Measurements from ENCODE around the gene NEDD4L.

NEDD4L gene

DNA sequence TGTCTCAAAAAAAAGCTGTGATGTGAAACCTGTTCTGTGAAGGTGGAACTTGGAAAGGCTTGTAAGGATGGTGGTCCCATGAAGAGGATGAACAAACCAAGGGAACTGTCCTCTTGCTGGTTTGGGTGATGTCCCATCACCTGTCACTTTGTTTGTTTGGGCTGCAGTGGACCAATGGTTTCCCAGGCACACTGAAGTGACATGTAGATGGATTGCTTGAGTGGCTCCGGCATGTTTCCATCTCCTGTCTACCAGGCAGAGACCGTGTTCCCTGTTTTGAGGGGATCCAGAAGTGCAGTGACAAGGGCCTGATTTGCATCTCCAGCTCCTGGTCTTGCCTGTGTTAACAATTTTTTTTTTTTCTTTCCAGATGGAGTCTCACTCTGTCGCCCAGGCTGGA lies 8.9 kb downstream of the NEDD4L start:
- DNase-seq (ENCODE audit: low read depth in 3 of 3) = no peak

DNA sequence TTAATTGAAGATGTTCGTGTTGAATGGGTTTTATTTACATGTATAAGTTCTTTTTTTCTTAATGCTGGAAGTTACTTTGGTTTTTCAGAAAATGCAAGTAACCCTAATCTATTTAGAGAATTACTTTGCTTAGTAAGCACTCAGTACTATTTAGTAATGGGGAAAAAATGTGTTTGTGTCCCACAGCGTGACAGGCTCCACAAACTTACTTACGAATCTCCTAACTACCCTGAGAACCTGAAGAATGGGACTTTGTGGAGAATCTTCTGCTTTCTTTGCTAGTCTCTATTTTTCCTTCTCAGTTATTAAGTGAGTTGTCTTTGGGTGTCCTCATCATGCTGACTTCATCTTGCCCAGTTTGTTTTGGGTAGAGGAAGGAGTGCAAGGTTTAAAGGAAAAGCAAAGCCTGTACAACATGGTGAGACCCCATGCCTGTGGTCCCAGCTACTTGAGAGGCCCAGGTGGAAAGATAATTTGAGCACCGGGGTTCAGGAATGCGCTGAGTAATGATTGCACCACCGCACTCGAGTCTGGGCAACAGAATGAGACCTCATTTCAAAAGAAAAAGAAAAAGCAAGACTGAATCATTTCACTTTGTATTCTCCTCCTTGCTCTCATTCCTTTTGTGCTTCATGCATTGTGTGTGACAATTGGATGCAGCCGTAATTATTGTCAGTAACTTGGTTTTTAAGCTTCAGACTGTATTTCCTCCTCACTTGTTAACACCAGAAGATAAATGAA lies 10.2 kb downstream of the NEDD4L start:
- no peak for DNase-seq (ENCODE audit: low read depth in 3 of 3)

DNA sequence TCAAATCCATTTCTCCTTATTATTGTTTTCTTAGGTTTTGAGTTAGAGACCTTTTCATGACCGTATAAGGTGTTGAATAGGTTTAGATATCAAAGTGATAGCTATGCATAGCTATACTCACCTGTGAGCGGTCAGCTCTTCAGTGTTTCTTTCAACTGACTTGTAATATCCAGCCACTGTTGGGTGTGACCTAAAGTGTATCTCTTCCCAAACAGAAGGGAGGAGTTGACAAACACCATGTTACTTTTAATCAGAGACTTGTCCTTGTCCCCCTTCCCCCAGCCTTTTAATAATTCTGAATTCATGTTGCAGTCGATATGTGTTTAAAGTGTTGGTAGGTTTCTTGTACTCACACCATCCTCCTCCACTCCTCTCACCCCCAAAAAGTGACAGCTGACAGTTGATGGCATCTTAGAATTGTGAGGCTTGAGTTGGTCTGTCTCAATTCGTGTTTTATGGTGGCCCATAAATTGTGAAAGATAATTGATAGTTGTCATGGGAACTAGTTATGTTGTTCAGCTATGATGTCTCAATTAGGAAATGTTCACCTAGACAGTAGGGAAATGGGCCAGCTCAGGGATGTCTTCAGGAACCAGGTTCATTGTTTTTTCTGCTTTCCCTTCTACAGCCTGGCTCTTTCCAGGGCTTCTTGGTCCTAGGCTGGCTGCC lies 12.0 kb downstream of the NEDD4L start:
- DNase-seq (ENCODE audit: low read depth in 3 of 3) = no peak

DNA sequence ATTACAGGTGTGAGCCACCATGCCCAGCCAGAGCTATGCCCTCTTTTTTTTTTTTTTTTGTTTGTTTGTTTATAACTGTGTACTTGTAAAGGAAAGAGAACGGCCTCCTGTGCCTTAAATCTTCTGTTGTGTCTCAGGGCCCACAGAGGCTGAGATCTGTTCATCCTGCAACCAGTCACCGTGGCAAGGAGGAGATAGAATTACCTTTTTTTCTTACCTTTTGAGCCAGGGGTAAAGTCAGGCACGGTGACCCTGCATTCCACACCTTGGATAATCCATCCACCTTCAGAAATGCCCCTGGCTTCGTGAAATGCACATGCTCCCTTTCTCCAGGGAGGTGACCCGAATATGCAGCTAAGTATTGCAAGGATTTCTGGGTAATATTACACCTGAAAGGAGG lies 12.8 kb downstream of the NEDD4L start:
- DNase-seq (ENCODE audit: low read depth in 3 of 3) = no peak

DNA sequence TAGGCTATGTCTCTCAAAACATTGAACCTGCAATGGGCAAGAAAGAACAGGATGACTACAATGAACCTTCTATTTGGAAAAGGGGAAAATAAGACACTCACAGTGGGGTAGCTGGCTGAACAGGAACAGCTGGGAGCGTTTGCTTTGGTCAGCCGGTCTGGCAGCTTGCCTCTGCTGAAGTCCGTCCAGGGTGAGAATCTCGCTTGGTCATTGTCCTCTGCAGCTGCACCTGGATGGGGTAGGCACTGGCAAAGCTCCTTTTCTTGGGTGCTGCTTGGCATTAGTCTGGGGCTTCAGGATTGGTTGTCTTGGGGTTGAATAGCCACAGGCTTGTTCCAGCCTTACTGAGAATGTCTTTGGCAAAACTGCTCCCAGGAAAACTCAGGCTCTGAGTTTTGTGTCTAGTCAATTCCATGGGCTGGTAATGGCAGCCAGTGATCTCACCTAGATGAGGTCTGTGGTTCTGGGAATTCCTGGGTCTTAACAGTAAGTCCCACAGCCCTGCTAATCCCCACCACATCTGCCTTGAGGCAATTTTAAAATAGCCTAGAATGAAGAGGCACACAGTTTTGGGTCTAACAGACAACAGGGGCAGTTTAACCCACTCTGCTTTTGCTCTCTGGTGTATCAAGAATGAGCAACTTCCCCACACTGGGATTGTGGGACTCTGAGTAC lies 13.4 kb downstream of the NEDD4L start:
- DNase-seq (ENCODE audit: low read depth in 3 of 3) = no peak

DNA sequence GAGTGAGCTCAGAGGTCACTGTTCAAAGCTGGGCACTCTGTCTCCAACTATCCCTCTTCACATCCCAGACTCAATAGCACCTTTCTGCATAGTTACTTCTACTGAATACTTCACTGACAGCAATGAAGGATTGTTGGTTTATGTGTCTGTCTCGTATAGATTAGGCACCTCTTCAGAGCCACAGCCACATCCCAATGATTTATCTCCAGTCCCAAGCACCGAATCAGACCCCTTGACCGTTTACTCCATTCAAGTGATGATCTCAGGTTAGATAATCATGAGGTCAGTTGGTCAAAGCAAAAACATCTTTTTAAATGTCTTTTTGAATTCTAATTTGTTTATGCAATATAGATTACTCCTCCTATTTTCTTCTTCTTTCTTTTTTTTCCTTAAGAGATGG lies 14.7 kb downstream of the NEDD4L start:
- no peak for DNase-seq (ENCODE audit: low read depth in 3 of 3)

DNA sequence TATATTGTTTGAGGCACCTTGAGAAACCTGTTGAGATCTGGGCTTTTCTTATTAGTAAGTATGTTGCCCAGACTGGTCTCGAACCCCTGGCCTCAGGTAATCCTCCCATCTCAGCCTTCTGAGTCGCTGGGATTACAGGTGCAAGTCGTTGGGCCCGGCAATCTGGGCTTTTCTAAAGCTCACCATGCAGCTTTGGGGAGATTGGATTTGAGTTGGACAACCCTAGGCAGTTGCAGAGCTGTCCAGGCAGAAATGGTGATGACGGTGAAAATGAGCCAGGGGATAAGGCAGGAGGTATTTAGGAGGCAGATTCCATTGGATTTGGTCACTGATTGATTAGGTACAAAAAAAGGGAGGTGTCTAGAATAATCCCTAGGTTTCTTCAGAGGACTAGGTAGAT lies 16.2 kb downstream of the NEDD4L start:
- no peak for DNase-seq (ENCODE audit: low read depth in 3 of 3)

DNA sequence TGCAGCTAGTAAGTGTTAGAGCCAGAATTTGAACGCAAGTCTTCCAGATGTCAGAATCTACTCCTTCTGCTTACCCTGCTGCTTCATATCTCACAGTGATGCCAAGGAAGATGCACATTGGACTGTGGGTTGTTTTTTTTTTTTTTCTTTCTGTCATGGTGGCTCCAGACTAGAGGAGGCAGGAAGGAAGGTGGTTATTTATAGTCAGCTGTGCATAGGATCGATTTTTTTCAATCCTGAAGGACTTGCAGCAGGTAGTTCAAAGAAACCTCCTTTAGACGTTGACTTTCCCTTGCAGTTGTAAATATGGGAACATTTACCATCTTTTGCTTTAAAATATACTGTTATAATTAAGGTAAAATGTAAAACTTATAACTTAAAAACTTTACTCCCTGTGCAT lies 17.3 kb downstream of the NEDD4L start:
- DNase-seq (ENCODE audit: low read depth in 3 of 3) = no peak

DNA sequence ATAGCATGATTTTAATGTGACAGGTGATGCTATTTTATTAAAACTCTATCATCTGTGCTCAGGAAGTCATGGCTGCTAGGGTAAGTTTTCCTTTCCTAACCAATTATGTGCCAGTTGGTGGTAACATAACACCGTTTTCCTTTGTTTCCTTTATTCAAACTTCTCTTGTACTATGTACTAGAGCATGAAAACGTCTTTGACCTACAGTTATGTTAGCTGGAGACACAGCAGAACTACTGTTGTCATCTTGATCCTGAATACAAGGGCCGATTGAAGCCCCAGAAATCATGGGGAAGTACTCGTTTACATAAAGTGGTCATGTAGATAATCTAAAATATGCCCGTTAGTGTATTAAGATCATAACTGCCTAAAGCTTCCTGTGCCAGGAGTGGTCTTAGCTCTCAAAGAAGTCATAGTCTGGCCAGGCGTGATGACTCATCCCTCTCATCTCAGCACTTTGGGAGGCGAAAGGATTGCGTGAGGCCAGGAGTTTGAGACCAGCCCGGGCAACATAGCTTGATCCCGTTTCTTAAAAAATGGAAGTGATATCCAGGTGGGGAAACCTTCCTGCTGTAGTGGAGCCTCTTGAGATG lies 20.5 kb downstream of the NEDD4L start:
- no peak for DNase-seq (ENCODE audit: low read depth in 3 of 3)

DNA sequence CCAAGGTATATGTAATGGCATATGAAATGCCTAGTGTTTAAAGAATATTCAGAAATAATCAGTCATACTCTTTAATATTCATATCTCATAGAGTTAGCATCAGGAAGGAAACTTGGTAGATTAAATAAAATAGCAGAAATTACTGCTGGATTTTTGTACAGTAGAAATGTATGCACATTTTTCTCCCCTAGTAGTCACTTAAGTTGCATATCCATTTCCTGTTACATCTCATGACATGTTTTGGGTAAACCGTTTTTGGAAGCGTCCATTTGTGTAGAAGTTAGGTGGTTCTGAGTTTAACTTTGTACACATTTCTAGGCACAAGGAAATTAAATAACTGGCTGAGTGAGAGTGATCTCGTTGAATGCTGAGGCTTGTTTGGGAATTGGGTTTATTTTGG lies 21.9 kb downstream of the NEDD4L start:
- no peak for DNase-seq (ENCODE audit: low read depth in 3 of 3)

DNA sequence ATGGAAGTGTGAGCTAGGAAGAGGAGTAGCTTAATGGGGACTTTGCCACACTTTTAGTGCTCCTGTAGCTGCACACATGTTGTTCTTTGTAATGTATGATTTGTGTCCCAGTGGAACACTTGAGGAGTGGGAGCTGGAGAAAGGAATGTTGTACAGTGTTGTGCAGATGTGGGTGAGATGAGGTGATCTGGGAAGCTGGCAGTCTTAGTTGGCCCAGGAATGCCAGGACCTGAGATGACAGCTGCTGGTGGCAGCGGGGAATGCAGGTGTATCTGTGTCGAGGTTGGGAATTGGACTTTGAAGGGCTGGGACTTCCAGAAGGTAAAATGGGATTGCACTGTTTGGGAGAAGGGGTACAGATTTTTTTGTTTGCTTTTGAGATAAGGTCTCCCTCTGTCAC lies 23.6 kb downstream of the NEDD4L start:
- no peak for DNase-seq (ENCODE audit: low read depth in 3 of 3)

DNA sequence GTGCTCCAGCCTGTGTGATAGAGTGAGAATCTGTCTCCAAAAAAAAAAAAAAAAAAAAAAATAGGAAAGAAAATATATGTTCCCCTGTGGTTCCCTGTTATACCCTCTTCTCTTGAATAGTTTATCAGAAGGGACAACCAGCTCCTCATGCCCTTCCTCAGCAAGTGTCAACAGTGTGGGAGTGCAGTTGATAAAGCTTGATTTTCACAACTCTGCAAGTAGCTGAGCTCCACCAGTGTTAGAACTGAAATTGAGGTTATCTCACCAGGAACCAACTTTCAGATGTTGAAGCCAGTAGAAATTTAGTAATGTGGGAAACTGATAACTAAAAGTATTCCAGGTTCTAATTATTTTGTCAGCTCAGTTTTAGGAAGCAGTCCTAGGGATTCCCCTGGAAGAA lies 25.1 kb downstream of the NEDD4L start:
- DNase-seq (ENCODE audit: low read depth in 3 of 3) = no peak

DNA sequence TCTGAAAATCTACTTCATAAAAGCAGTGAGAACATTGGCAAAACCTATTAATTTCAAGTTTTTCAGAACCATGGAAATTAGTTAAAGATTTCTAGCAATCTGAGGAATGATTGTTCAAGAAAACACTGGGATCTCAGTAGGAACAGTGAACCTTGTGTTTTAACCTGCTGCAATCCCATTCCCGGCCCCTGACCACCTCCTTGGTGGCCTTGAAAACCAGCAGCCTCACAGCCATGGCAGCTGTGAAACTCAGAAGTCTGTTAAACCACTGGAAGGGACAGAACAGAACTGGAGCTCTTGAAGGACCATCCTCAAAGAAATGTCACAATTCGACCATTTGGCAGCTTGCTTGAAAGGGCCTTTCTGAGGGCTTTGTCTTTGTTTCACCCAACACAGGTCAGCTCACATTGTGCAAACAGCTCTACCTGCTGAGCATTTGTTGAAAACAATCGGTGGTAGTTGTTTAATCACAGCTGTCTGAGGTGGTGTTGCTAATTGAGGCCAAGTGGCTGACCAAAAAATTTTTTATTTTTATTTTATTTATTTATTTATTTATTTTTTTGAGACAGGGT lies 25.8 kb downstream of the NEDD4L start:
- DNase-seq (ENCODE audit: low read depth in 3 of 3) = no peak

DNA sequence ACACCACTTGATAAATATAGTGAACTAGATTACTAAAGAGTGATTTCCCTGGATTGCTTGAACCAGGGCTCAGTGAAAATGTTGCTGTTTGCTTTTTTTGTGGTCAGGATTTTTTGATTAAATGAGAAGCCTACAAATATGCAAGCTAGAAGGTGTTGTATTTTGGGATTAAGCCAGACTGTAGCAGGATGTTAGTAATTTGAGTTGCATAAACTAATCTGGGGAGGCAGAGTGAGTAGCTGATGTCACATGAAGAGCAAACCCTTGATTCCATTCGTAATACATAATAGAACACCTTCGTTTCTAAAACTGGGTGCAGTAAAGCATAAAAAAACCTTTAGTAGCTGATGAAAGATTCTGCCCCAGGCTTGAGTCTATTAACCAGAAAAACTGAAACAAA lies 32.0 kb downstream of the NEDD4L start:
- no peak for DNase-seq (ENCODE audit: low read depth in 3 of 3)

DNA sequence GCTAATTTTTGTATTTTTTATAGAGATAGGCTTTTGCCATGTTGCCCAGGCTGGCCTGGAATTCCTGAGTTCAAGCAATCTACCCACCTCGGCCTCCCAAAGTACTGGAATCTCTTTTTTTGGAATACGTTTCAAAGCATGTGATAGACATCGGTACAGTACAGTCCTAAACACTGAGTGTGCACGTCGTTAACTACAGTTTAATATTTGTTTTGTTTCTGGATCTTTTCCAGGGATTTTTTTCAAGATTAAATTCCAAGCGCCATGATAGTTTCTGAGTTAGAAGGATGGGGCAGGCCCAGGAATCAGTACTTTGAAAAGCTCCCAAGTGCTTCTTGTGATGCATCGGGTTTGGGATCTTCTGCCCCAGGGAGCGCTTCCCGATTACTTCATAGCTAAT lies 33.3 kb downstream of the NEDD4L start:
- DNase-seq (ENCODE audit: low read depth in 3 of 3) = no peak

DNA sequence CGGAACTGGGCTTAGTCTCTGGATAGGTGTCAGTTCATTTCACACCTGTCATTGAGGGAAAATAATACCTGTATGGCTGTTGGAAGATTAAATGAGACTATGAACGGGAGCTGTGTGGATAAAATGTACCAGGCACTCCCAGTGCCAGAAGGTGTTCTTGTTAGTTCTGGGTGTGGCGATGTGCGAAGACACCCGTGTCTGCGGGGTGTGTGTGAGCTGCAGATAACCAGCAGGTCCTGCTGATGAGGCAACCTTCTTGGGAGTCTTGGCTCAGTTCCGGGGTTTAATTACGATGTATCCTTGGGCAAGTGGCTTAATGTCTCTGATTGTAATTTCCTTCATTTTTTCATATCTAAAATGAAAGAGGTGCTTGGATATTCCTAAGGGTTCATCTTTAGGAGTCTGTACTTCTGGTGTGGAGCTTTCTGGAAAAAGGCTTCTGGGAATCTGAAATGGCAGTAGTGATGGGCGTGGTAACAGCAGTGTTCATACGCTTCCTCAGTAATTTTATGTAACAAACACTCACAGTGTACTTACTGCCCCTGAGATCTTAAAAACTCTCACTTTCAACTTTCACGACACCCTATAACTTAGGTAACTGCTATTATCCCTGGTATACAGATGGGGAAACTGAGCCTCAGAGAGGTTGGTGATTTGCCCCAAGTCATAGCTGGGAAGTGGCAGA lies 35.0 kb downstream of the NEDD4L start:
- DNase-seq (ENCODE audit: low read depth in 3 of 3) = no peak

DNA sequence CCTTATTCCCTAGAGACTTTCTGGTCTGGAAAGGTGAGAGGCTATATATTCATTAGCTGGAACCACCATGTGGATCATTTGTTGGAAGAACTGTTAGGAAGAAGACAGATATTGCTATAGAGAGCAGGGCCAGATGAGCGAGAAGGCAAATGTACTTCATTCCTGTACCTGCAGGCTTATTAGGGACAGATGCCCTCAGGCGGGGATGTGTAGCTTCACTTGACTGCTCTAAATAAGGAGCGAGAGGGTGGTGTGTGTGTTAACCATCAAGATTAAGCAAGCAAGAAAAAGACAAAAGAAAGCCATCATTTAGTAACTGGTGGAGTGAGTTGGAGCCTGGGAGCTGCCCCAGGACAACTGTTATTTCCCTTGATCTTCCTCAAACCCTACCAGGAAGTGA lies 36.4 kb downstream of the NEDD4L start:
- DNase-seq (ENCODE audit: low read depth in 3 of 3) = no peak

DNA sequence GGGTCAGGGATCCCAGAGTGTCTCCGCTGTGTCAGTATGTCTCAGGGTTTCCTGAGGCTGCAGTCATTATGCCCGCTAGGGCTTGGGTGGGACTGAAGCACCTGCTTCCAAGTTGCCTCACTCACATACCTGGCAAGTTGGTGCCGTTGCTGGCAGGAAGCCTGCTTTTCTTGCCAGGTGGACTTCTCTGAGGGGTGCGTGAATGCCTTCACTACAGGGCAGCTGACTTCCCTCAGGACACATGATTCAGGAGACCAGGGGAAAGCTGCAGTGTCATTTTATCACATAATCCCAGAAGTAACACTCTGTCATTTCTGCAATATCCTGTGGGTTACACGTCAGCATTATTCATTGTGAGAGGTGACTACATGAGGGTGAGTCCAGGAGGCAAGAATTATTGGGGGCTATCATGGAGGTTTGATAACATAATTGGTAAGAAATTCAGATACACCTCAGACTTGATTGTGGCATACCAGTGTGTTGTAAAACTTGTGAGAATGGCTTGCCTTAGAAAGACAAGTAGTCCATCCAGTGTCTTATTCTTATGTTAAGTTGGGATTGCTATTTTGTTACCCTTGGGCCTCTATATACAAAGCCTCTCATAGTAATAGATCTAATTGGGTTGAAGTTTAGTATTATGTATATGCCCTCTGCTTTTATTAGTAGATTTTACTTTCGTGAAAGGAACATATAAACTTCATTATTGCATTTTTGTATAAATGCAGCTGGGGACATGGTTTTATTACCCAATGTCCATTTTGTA lies 44.1 kb downstream of the NEDD4L start:
- DNase-seq (ENCODE audit: low read depth in 3 of 3) = no peak

DNA sequence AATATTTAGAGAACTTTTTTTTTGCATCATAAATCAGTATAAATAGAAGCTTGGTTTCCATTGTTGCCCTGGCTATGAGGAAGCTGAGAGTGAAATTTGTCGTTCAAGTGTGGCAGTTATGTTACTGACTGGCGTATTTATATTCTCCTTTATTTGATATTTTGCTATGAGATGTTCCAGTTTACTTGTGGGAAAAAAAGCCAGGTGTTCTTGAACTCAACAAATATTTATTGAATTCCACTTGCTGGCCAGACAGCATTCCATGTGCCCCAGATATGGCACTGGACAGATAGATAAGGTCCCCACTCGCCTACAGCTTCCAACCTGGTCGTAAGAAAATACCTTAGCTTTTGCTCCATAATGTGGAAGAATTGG lies 44.7 kb downstream of the NEDD4L start:
- no peak for DNase-seq (ENCODE audit: low read depth in 3 of 3)

DNA sequence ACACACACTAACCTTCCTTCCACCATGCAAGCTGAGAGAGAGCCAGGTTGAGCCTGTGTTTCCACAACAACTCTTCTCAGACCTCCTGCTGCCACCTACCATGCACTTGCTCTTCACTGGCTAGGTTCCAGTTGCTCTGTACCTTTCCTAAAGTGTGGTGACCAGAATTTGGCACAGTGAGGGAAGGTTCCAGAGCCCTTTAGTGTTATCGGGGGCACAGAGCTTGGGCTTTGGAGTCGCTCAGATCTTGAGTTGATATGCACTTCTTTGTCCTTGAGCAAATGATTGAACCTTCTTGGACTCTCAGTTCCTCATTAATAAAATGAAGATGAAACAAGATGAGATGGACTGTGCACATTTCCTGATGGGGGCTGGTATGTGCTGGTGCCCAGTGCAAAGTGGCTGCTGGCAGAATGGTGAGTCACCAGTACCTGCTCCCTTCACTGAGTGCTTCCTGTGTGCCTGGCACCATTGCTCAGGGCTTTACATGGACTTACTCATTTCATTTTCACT lies 47.1 kb downstream of the NEDD4L start:
- no peak for DNase-seq (ENCODE audit: low read depth in 3 of 3)

DNA sequence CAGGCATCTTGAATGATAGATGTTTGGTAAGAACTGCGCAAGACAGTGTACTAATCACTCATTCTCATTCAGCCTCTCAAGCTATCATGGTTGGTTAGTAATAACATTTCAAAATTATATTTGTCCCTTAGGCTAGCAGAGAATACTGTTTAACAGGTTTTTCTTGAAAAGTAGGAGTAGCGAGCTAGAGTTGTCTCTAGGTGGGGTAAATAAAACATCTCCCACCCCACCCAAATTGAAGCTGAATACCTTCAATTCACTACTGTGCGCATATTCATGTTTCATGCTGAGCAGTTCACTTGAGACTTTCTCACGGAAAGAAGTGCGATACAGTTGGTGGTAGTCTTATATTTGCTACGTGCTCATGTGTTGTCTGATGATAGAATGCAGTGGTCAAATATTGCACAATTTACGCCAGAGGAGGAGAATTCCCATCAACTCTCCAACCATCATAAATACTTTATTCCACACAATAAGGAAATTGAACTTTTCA lies 49.3 kb downstream of the NEDD4L start:
- DNase-seq (ENCODE audit: low read depth in 3 of 3) = no peak
